Uterus (tissue), 2 donors: Measurements from ENCODE around the gene CDH22.

Experiments used
- CTCF ChIP-seq, 4 experiments: fragments of 200-600 bp in 2 of 4; fragments of 450-650 bp in 2 of 4; sonication (generic) in 2 of 4; IDR thresholded peaks; one replicate each; pipeline ENCODE4 v1.5.1; 2016 to 2019; ENCODE audit warnings: antibody characterized with exemption in 4 of 4, mild to moderate bottlenecking in 2 of 4, moderate library complexity in 1 of 4
- POLR2A ChIP-seq, 2 donors: fragments of 450-650 bp; IDR thresholded peaks; one replicate each; pipeline ENCODE4 v1.6.1; 2016; ENCODE audit warnings: antibody characterized with exemption in 2 of 2, mild to moderate bottlenecking in 1 of 2, moderate library complexity in 1 of 2

DNA sequence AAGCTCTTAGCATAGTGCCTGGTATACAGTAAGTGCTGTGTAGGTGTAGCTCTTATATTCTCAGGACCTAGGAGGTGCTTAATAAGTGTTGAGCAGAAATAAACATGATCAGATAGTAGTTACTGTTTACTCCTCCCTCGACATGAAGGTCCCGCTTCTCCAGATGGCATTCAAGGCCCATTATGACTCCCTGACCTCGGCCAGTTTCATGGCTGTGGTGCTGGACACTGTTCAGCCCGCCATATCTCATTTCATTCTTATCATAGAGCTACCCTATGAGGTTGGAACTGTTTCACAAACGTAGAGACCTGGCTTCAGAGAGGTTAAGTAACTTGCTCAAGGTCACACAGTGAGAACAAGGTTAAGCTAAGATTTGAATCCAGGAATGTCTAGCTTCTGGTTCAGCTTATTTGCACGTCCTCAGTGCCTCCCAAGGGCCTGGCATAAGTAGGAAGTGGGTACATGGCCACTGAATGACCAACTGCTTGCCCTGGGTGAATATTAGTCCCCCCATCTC, 151.2 kb downstream of the CDH22 start:
- no peak for TF ChIP-seq POLR2A (IDR thresholded peaks at IDR 0.05)
- no peak for TF ChIP-seq CTCF (IDR thresholded peaks at IDR 0.05)
